ENCODE data around the gene IFFO2. TPM values are rescaled to one million over a fixed set of nuclear protein-coding genes. Genes with fewer than 3 reads are reported as not detected.

IFFO2 gene
- total and polyA plus RNA-seq, 4 donors: 7.6 to 18.9 (median 8.3) TPM

- DNase-seq (no peak), ATAC-seq (ENCODE audit: insufficient read depth, low FRiP score) (no peak)
- H3K4me1 ChIP-seq (ENCODE audit: control insufficient read depth in 5 of 5, insufficient read depth in 5 of 5, low read length in 5 of 5): peaks cover 0 to 31% (median 23%) of the 10 kb centered on the region in 5 donors
- peaks cover 0 to 14% (median 7%) of the 10 kb centered on the region in 4 donors for H3K36me3 ChIP-seq (ENCODE audit: control insufficient read depth in 4 of 4, insufficient read depth in 4 of 4, low read length in 4 of 4)
- no peak for TF ChIP-seq CTCF (IDR thresholded peaks at IDR 0.05; ENCODE audit: control extremely low read depth, extremely low read depth)
- 93 to 95% methylated on average over 7 of the region's 7 CpGs for WGBS, 2 donors
- no peaks in the 10 kb centered on the region for H3K27me3 ChIP-seq (ENCODE audit: control insufficient read depth in 3 of 3, insufficient read depth in 3 of 3, low read length in 2 of 3)
- H3K4me3 ChIP-seq: no peak overlapping the region
- H3K9ac ChIP-seq (ENCODE audit: insufficient read depth in 1 of 2, low read length in 2 of 2): no peak overlapping the region
- no peak overlapping the region for H3K27ac ChIP-seq (ENCODE audit: low read depth in 1 of 2, low read length in 1 of 2)
- H3K9me3 ChIP-seq (ENCODE audit: control insufficient read depth in 4 of 4, insufficient read depth in 3 of 4, low read length in 3 of 4): no peaks in the 10 kb centered on the region
Measured at GRCh38 chr1:18920931-18921330, 35.5 kb downstream of the IFFO2 start.

- Histone ChIP-seq H3K4me1 (ENCODE audit: control insufficient read depth in 5 of 5, insufficient read depth in 5 of 5, low read length in 5 of 5) (peaks cover 0 to 30% (median 23%) of the 10 kb centered on the region in 5 donors), H3K9ac (ENCODE audit: insufficient read depth in 1 of 2, low read length in 2 of 2) (no peak overlapping the region), H3K27me3 (ENCODE audit: control insufficient read depth in 3 of 3, insufficient read depth in 3 of 3, low read length in 2 of 3) (no peaks in the 10 kb centered on the region), H3K27ac (ENCODE audit: low read depth in 1 of 2, low read length in 1 of 2) (no peak overlapping the region), H3K36me3 (ENCODE audit: control insufficient read depth in 4 of 4, insufficient read depth in 4 of 4, low read length in 4 of 4) (peaks cover 0 to 14% (median 10%) of the 10 kb centered on the region in 4 donors), H3K4me3 (no peak overlapping the region), H3K9me3 (ENCODE audit: control insufficient read depth in 4 of 4, insufficient read depth in 3 of 4, low read length in 3 of 4) (no peaks in the 10 kb centered on the region)
- no peak for DNase-seq
- no peak for ATAC-seq (ENCODE audit: insufficient read depth, low FRiP score)
- 87 to 90% methylated on average over 12 of the region's 12 CpGs for WGBS, 2 donors
- TF ChIP-seq CTCF (IDR thresholded peaks at IDR 0.05; ENCODE audit: control extremely low read depth, extremely low read depth): no peak
Measured at GRCh38 chr1:18919956-18920355, 36.5 kb downstream of the IFFO2 start.

- WGBS, 2 donors: 91 to 93% methylated on average over 31 of the region's 31 CpGs
- ATAC-seq (ENCODE audit: insufficient read depth, low FRiP score) (no peak), DNase-seq (no peak)
- Histone ChIP-seq H3K9ac (ENCODE audit: insufficient read depth in 1 of 2, low read length in 2 of 2) (no peak overlapping the region), H3K9me3 (ENCODE audit: control insufficient read depth in 4 of 4, insufficient read depth in 3 of 4, low read length in 3 of 4) (no peaks in the 10 kb centered on the region), H3K27me3 (ENCODE audit: control insufficient read depth in 3 of 3, insufficient read depth in 3 of 3, low read length in 2 of 3) (no peaks in the 10 kb centered on the region), H3K27ac (ENCODE audit: low read depth in 1 of 2, low read length in 1 of 2) (no peak overlapping the region), H3K4me1 (ENCODE audit: control insufficient read depth in 5 of 5, insufficient read depth in 5 of 5, low read length in 5 of 5) (peaks cover 0 to 27% (median 24%) of the 10 kb centered on the region in 5 donors), H3K36me3 (ENCODE audit: control insufficient read depth in 4 of 4, insufficient read depth in 4 of 4, low read length in 4 of 4) (peaks cover 0 to 14% (median 10%) of the 10 kb centered on the region in 4 donors), H3K4me3 (no peak overlapping the region)
- TF ChIP-seq CTCF (IDR thresholded peaks at IDR 0.05; ENCODE audit: control extremely low read depth, extremely low read depth): no peak
Measured at GRCh38 chr1:18919197-18919905, 37.1 kb downstream of the IFFO2 start.

All from lung (tissue), 12 donors.